Measurements from ENCODE around the gene SYT9. TPM values are rescaled to one million over a fixed set of nuclear protein-coding genes. Genes with fewer than 3 reads are reported as not detected.
"Not testable (repeated sequence)": the region's sequence is repeated elsewhere in the genome, so short reads cannot be mapped to it uniquely, and the experiment has no call there.

The SYT9 gene
- polyA plus RNA-seq, 2 of the 4 experiments (the other 2 are of a cell fraction) = 0.10 TPM; not detected in 1

DNA sequence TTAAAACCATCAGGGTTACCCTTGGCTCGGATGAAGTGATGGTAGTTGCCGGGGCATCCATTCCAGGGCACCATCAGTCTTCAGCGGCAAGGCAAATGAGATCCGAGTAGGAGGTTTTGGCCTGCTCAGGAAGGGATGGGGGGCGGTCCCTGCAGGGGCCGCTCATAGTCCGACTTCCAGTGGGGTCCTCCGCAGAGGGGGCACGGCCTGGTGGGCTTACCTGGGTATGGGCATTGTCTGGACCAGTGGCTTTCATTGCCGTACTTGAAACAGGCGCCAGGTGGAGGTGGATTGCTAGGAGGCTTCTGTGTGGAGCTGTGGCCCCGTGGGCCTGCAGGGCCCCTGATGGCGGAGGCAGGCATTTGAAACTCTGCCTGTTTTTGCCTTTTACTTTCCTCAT lies 266.0 kb downstream of the SYT9 start:
- 70% methylated on average over 9 of the region's 13 CpGs for WGBS (ENCODE audit: missing lambda C conversion rate)
- FAIRE-seq; POLR2A ChIA-PET; H3K4me2 ChIP-seq; H3K27ac ChIP-seq; H3K9me3 ChIP-seq; H3K4me1 ChIP-seq; DNase-seq (ENCODE audit: low read depth in 1 of 2, low spot score in 1 of 2); ATAC-seq; H3K4me3 ChIP-seq: not testable (repeated sequence)
- CTCF ChIA-PET = interaction anchor here (2.0 kb wide), 1 partner anchor 148 kb away, joined by 7 read pairs; no protein-coding TSS in a partner anchor

Small RNA genes lying within 50 kb of the gene (small RNA-seq; reads per million reads assigned to genes)
- gene MIR302E = 0 reads per million in 6 experiments

Other genes starting within 250 kb of the SYT9 start
- gene ZNF214, start 231.6 kb upstream of the SYT9 start, polyA plus RNA-seq (2011; rRNA removed) = 1.3 and 2.1 TPM in 2 replicates
- 0.70 to 1.4 TPM (median 0.70 TPM) in 3 replicates for gene ZNF214, start 231.6 kb upstream of the SYT9 start, polyA plus RNA-seq (2017; fragmentation: RNase III; extraction: RNeasy Plus Mini Kit Qiagen cat#74134 plus additional on column Dnase treatment)
- gene NLRP14, start 231.4 kb upstream of the SYT9 start, polyA plus RNA-seq (2011; rRNA removed) = 0.04 TPM in 1 of 2 replicates, not detected in the other
- gene NLRP14, start 231.4 kb upstream of the SYT9 start, polyA plus RNA-seq (2017; fragmentation: RNase III; extraction: RNeasy Plus Mini Kit Qiagen cat#74134 plus additional on column Dnase treatment) = not detected in 3 replicates
- not detected in 2 replicates for gene RBMXL2, start 162.9 kb upstream of the SYT9 start, polyA plus RNA-seq (2011; rRNA removed)
- gene RBMXL2, start 162.9 kb upstream of the SYT9 start, polyA plus RNA-seq (2017; fragmentation: RNase III; extraction: RNeasy Plus Mini Kit Qiagen cat#74134 plus additional on column Dnase treatment) = not detected in 3 replicates
- 0.05 TPM in 1 of 2 replicates, not detected in the other for gene OLFML1, start 233.6 kb downstream of the SYT9 start, polyA plus RNA-seq (2011; rRNA removed)
- not detected in 3 replicates for gene OLFML1, start 233.6 kb downstream of the SYT9 start, polyA plus RNA-seq (2017; fragmentation: RNase III; extraction: RNeasy Plus Mini Kit Qiagen cat#74134 plus additional on column Dnase treatment)

Measured in A549 (cell line).